H4 (cell line): ENCODE results near the gene VPS26A. TPM values are rescaled to one million over a fixed set of nuclear protein-coding genes. Genes with fewer than 3 reads are reported as not detected.

Experiments used
- DNase-seq: peaks from one replicate; pipeline ENCODE4 v3.0.0-alpha.2; 2015; ENCODE audit warnings: low spot score
- total RNA-seq: library from RNA; depleted of rRNA; stranded (reverse); fragments of >200 nt; shearing (Covaris generic); gene quantifications from 2 replicates; pipeline ENCODE4 v1.2.3, GENCODE V29; 2014; rRNA removed

VPS26A gene
- total RNA-seq: 25.9 and 40.2 TPM in 2 replicates

DNA sequence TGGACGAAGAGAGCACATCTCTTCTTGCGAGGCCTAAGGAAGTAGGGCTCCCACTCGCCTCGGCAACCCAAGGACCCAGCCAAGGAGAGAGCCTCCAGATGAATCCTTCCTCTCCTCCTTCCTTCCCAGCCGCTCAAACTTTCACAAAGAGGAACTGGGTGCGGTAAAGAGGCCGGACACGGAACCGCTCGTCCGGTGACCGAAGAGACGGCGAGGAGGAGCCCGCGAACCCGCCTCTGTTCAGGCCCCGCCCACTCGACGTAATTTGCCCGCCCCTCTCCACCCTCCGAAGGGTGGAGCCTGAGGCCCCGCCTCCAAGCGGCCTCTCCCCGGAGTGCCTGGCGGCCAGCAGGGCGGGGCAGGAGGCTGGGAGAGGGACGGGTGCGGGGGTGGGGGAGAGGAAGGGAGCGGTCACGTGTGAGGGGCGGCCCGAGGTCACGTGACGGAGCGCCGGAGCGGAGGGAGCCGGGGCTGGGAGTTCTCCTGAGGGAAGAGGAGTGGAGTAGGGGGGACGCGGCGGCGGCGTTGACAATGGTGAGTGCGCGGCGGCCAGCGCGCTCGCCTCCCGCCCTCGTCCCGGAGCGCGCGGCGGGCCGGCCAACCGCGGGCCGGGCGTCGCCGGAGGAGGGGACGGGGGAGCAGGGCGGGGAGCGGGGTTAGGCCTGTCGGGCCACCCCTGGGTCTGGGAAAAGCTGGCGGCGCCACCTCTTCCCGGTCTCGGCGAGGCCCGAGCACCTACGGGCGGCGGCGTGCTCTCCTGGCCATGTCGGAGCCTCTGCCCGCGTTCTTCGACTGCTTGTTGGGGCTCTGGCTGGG is at the start of gene VPS26A:
VPS26A (plus strand) TSS at position 432 of the 816 bp plus-strand sequence; CDS start at position 532, 100 bp downstream.
- peak; percentile 96 for DNase-seq

- no peak for DNase-seq
These were observed 49.4 kb upstream of the VPS26A start for GRCh38 chr10:69074532-69074931.

- no peak for DNase-seq
These were observed 48.5 kb upstream of the VPS26A start for GRCh38 chr10:69075431-69075830.

DNA sequence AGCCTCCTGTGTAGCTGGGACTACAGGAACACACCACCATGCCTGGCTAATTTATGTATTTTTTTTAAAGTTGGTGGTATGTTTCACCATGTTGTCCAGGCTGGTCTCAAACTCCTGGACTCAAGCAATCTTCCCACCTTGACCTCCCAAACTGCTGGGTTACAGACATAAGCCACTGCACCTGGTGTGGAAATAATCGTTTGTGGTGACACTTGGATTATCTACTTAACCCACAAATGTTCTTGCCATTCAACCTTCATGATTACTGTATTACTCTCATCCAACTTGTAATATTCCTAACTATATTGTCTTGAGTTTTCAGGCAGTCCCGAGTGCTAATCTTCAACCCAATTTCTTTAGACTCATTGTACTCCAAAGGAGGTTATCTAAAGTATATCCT is 45.7 kb upstream of the VPS26A start:
- no peak for DNase-seq

GRCh38 chr10:69080226-69080625 is 43.8 kb upstream of the VPS26A start:
- no peak for DNase-seq

GRCh38 chr10:69086001-69086509 is 37.9 kb upstream of the VPS26A start:
- no peak for DNase-seq

DNA sequence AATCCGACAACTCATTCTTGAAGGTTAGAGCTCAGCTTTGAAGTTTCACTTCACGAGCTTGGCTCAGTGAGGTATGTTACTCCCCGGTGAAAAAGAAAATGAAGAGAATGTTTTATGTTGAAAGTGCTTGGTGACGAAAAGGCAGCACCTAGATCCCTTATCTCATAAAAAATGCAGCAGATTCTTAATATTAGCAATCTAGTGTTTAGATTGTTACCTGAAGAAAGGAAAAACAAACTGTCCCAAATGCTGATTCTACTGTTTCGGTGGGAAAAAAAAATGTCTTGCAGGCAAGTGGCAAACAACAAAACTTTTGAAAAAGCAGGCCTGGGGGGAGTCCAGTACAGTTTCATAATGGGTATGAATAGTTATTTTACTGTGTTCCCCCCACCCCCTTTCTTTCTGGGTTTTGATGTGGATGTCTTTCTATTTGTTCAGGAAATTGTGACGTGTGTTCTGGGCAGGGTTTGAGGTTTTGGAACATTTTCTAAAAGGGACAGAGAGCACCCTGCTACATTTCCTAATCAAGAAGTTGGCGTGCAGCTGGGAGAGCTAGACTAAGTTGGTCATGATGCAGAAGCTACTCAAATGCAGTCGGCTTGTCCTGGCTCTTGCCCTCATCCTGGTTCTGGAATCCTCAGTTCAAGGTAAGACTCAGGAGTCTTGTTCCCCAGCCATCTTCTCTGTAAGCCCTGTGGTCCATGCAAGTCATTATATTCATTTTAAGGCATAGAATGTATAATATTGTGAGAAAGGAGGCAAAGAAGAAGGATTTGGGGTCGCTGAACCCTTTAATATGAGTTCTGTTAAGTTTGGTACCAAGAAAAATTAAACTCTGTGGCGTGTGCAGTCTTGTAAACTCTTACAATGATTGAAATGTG is 36.1 kb upstream of the VPS26A start, which contains the start of gene SRGN:
SRGN (plus strand) TSS at position 514 of the 881 bp plus-strand sequence; CDS start at position 569, 55 bp downstream.
- no peak for DNase-seq

- DNase-seq: no peak
These were observed 35.6 kb upstream of the VPS26A start for GRCh38 chr10:69088471-69088769.

DNA sequence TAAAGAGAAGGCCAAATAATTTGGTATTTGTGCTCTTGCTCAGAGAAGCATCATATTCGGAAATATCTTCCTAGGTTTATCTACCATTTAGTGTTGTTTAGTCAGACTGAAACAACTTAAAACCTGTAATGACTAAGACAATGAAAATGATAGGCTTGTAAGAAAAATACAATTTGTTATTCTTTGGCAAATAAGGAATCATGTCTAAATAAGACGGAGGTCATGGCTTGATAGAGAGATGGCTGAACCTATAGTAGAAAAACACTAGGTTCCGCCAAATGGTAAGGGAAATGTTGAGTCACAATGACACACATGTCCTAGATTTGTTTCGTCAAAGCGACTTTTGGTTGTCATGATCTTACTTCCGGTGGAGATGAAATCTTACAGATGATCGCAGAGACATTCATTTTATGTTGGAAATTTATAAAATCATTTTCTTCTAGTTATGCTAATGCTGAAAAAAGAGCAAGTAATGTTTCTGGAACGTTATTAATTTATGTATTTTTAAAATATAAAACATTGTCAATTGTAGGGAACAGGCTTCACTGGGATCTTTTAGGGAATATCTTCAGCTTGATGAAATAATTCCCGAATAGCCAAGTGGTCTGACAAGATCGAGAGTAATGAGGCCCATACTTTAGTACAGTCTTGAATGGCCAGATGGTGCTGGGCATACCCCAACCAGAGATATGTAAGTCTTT is 35.0 kb upstream of the VPS26A start:
- DNase-seq: no peak

DNA sequence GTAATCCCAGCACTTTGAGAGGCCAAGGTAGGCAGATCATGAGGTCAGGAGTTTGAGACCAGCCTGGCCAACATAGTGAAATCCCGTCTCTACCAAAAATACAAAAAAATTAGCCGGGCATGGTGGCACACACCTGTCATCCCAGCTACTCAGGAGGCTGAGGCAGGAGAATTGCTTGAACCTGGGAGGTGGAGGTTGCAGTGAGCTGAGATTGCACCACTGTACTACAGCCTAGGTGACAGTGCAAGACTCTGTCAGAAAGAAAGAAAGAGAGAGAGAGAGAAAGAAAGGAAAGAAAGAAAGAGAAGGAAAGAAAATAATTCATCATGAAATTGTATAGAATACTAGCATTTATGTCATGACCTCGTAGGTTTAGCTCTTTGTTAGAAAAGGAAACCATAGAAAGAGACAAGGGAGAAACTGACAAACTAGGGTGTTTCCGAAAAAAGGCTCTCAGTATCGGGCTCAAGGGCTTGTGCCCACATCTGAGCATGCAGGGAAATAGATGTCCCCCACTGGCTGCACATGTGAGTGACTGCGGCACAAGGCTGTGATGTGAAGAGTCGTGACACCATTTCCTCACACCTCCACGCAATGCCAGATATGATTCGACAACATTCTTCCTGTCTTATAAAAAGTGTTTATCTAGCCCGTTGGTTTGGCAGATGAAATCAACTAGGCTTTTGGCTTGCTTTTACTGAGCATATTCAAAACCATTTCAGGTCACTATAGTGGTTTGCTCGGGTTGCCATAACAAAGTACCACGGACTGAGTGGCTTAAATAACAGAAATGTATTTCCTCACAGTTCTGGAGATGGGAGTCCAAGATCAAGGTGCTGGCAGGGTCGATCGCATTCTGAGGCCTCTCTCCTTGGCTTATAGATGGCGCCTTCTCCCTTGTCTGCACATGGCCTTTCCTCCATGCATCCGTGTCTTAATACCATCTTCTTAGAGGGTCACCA is 34.1 kb upstream of the VPS26A start:
- DNase-seq: no peak

DNA sequence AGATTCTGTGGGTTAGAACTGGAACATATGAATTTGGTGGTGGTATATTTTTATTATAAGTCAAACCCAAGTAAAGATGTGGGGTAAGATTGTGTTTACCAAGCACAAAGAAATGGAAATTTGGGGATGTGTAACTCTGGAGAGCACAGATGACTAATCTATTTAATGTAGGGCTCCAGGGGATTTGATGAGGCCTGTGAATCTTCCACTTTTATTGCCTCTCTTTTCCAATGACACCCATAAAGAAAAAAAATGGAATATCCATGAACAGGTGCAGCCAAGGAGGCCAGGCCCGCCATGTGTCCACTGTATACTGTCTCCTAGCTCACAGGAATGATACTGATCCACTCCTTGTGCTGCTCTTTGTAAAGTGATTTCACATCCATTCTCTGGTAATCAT is 33.3 kb upstream of the VPS26A start:
- no peak for DNase-seq

GRCh38 chr10:69091143-69091651 is 32.8 kb upstream of the VPS26A start:
- DNase-seq: no peak

GRCh38 chr10:69092959-69093850 is 30.8 kb upstream of the VPS26A start:
- peak; percentile 84 for DNase-seq

GRCh38 chr10:69093933-69094332 is 30.0 kb upstream of the VPS26A start:
- no peak for DNase-seq

DNA sequence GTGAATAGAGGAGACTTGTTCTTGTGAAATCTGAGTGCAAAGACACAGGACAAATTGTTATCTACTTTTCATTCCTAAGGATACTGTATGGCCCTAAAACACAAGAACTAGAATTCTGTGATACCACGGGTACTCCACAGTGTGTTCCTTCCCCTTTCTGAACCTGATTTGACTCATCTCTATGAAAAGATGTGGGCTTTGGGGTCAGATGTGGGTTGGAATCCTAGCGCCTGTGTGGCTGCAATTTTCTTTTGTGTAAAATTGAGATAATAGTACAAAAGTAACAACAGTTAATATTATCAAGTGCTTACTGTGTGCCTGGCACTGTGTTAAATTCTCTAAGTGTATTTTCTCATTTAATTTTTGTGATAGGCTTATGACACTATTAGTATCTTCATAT is 27.9 kb upstream of the VPS26A start:
- DNase-seq: no peak

GRCh38 chr10:69097729-69098128 is 26.2 kb upstream of the VPS26A start:
- no peak for DNase-seq

DNA sequence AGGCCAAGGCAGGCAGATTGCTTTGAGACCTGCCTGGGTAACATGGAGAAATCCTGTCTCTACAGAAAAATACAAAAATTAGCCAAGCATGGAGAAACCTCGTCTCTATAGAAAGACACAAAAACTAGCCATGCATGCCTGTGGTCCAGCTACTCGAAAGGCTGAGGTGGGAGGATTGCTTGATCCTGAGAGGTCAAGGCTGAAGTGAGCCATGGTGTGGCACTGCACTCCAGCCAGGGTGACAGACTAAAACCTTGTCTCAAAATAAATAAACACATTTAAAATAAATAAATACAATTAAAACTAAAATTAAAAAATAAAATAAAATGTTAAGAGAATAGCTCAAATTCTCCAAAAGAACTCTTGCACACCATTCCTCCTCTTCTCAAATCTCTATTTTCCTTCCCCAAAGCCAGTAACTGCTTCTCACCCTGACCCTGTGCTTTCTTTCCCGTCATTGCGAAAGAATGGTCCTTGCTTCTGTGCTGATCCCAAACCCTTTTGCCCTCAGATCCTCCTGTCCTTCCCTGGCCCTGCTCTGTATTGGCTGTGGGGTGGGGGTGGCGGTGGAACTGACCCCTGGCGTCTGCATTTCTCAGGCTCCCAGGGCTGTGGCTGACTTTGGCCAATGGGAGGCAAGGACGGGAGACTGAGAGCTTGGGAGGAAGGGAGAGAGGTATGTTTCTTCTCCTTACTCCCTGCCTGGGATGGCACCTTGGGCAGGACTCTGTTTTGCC is 23.7 kb upstream of the VPS26A start:
- no peak for DNase-seq

GRCh38 chr10:69101451-69102095 is 22.4 kb upstream of the VPS26A start:
- peak; percentile 47 for DNase-seq
